ENCODE measurements around the gene TMEM132D.

Gene TMEM132D

GRCh38 chr12:129534966-129535750 lies 368.7 kb downstream of the TMEM132D start:
- no peak for DNase-seq (ENCODE audit: low read depth in 2 of 2)

- DNase-seq (ENCODE audit: low read depth in 2 of 2), result no peak
These were observed 370.9 kb downstream of the TMEM132D start for GRCh38 chr12:129532707-129533499.

GRCh38 chr12:129532082-129532481 lies 371.7 kb downstream of the TMEM132D start:
- no peak for DNase-seq (ENCODE audit: low read depth in 2 of 2)

GRCh38 chr12:129530984-129531383 lies 372.8 kb downstream of the TMEM132D start:
- no peak for DNase-seq (ENCODE audit: low read depth in 2 of 2)

- no peak for DNase-seq (ENCODE audit: low read depth in 2 of 2)
These were observed 373.3 kb downstream of the TMEM132D start for GRCh38 chr12:129530517-129530916.

- no peak for DNase-seq (ENCODE audit: low read depth in 2 of 2)
These were observed 376.3 kb downstream of the TMEM132D start for GRCh38 chr12:129527506-129527905.

GRCh38 chr12:129523621-129524020 lies 380.2 kb downstream of the TMEM132D start:
- no peak for DNase-seq (ENCODE audit: low read depth in 2 of 2)

GRCh38 chr12:129520739-129521138 lies 383.1 kb downstream of the TMEM132D start:
- DNase-seq (ENCODE audit: low read depth in 2 of 2), result no peak

GRCh38 chr12:129503802-129504201 lies 400.0 kb downstream of the TMEM132D start:
- no peak for DNase-seq (ENCODE audit: low read depth in 2 of 2)

- no peak for DNase-seq (ENCODE audit: low read depth in 2 of 2)
These were observed 407.6 kb downstream of the TMEM132D start for GRCh38 chr12:129496226-129496625.

- no peak for DNase-seq (ENCODE audit: low read depth in 2 of 2)
These were observed 409.1 kb downstream of the TMEM132D start for GRCh38 chr12:129494766-129495165.

GRCh38 chr12:129494260-129494659 lies 409.6 kb downstream of the TMEM132D start:
- DNase-seq (ENCODE audit: low read depth in 2 of 2), result no peak

GRCh38 chr12:129489100-129489676 lies 414.6 kb downstream of the TMEM132D start:
- DNase-seq (ENCODE audit: low read depth in 2 of 2), result no peak

GRCh38 chr12:129486931-129487330 lies 416.9 kb downstream of the TMEM132D start:
- no peak for DNase-seq (ENCODE audit: low read depth in 2 of 2)

- no peak for DNase-seq (ENCODE audit: low read depth in 2 of 2)
These were observed 420.5 kb downstream of the TMEM132D start for GRCh38 chr12:129483111-129483893.

- no peak for DNase-seq (ENCODE audit: low read depth in 2 of 2)
These were observed 421.9 kb downstream of the TMEM132D start for GRCh38 chr12:129481921-129482320.

GRCh38 chr12:129470196-129470595 lies 433.6 kb downstream of the TMEM132D start:
- DNase-seq (ENCODE audit: low read depth in 2 of 2), result no peak

- DNase-seq (ENCODE audit: low read depth in 2 of 2), result no peak
These were observed 436.1 kb downstream of the TMEM132D start for GRCh38 chr12:129467726-129468125.

GRCh38 chr12:129467289-129467688 lies 436.5 kb downstream of the TMEM132D start:
- DNase-seq (ENCODE audit: low read depth in 2 of 2), result no peak

- no peak for DNase-seq (ENCODE audit: low read depth in 2 of 2)
These were observed 437.3 kb downstream of the TMEM132D start for GRCh38 chr12:129466499-129466898.

- DNase-seq (ENCODE audit: low read depth in 2 of 2), result no peak
These were observed 443.9 kb downstream of the TMEM132D start for GRCh38 chr12:129459886-129460285.

- DNase-seq (ENCODE audit: low read depth in 2 of 2), result no peak
These were observed 457.1 kb downstream of the TMEM132D start for GRCh38 chr12:129446696-129447095.
